K562 (cell line): Measurements from ENCODE around the gene USP2. TPM values are rescaled to one million over a fixed set of nuclear protein-coding genes. Genes with fewer than 3 reads are reported as not detected.
A peak's percentile ranks its signal among the peaks of the same experiment; 100 is the strongest.

Source experiments
- ATAC-seq: fragments of 200-7000 bp; cut with Tn5 transposase; 3 replicates; pipeline ENCODE4 v1.9.1; 2020; ENCODE audit warnings: moderate library complexity
- BruUV-seq: library from RNA; stranded (reverse); fragments of 400-500 nt; replicated peaks from 2 replicates; lab custom pipeline; 2021; lab: Mats Ljungman, UMichigan
- CTCF ChIA-PET: fragments of 300-600 bp; formaldehyde crosslinking; extraction: SDS; loops from one replicate; lab custom pipeline; 2021; ENCODE audit warnings: low intra/inter-chr PET ratio; lab: Yijun Ruan, JAX
- POLR2A ChIA-PET: fragments of 300-600, 350-650 bp; sonication (Branson Sonifier 250); formaldehyde crosslinking; extraction: SDS; loops from one replicate; lab custom pipeline; 2021; ENCODE audit warnings: antibody characterized with exemption, inconsistent platforms; lab: Yijun Ruan, JAX
- DNase-seq, 4 experiments: peaks; one replicate each; pipeline versions ENCODE4 v3.0.0 to v3.0.0-alpha.2; 2011 to 2018; ENCODE audit warnings: low spot score in 3 of 4, mixed read lengths in 3 of 4; ENCODE audit errors: extremely low read depth in 1 of 4
- FAIRE-seq: peaks from 2 replicates; lab custom pipeline; 2011; peaks lifted over from hg19 to GRCh38; lab: Jason Lieb, UNC
- H2AFZ ChIP-seq: 2 replicates; pipeline ENCODE4 v1.6.0; 2011; ENCODE audit warnings: low read depth, low read length, control low read depth, inconsistent platforms
- H3K27ac ChIP-seq: fragments of 200-600 bp; 3 replicates; pipeline ENCODE4 v1.8.0; 2011; ENCODE audit warnings: low read depth, mild to moderate bottlenecking, control low read depth, inconsistent platforms, low read length, moderate library complexity, mixed read lengths; ENCODE audit errors: extremely low read depth
- H3K27me3 ChIP-seq, 2 experiments: fragments of 300-600 bp in 1 of 2; 2 replicates in 1 of 2; 3 replicates in 1 of 2; pipeline versions ENCODE4 v1.6.0 to v1.8.0; 2011; ENCODE audit warnings: inconsistent platforms in 2 of 2, low read length in 2 of 2, mild to moderate bottlenecking in 1 of 2, mixed read lengths in 1 of 2, moderate library complexity in 1 of 2; ENCODE audit not compliant: control insufficient read depth in 2 of 2, insufficient read depth in 2 of 2
- H3K36me3 ChIP-seq: fragments of 300-600 bp; 3 replicates; pipeline ENCODE4 v1.8.0; 2011; ENCODE audit warnings: mild to moderate bottlenecking, low read length, inconsistent platforms; ENCODE audit not compliant: control insufficient read depth, insufficient read depth
- H3K4me1 ChIP-seq, 2 experiments: fragments of 200-600 bp in 1 of 2; replicated peaks in 1 of 2; 2 replicates in 1 of 2; 3 replicates in 1 of 2; pipeline versions ENCODE4 v1.5.1 to v1.8.0; 2011; ENCODE audit warnings: inconsistent platforms in 2 of 2, low read length in 2 of 2, mild to moderate bottlenecking in 1 of 2, mixed read lengths in 1 of 2, moderate library complexity in 1 of 2; ENCODE audit not compliant: control insufficient read depth in 2 of 2, insufficient read depth in 2 of 2
- H3K4me2 ChIP-seq: 2 replicates; pipeline ENCODE4 v1.6.1; 2011; ENCODE audit warnings: low read length, control low read depth, inconsistent platforms, mixed read lengths; ENCODE audit not compliant: insufficient read depth
- H3K4me3 ChIP-seq: fragments of 200-600 bp; sonication (generic), shearing (Covaris generic); 2 replicates; pipeline ENCODE4 v1.5.1; 2016; ENCODE audit warnings: control low read depth, inconsistent platforms
- H3K79me2 ChIP-seq: fragments of 200-600 bp; 3 replicates; pipeline ENCODE4 v1.8.0; 2011; ENCODE audit warnings: low read length, inconsistent platforms; ENCODE audit not compliant: control insufficient read depth, insufficient read depth
- H3K9ac ChIP-seq, 2 experiments: 2 replicates each; pipeline versions ENCODE4 v1.6.0 to v1.6.1; 2011; ENCODE audit warnings: low read depth in 2 of 2, low read length in 2 of 2, control low read depth in 1 of 2, inconsistent platforms in 1 of 2, mild to moderate bottlenecking in 1 of 2, mixed read lengths in 1 of 2; ENCODE audit not compliant: insufficient read depth in 1 of 2
- H3K9me1 ChIP-seq: one replicate; pipeline ENCODE4 v1.6.0; 2011; ENCODE audit warnings: inconsistent platforms, mild to moderate bottlenecking, low read length, moderate library complexity; ENCODE audit not compliant: control insufficient read depth, insufficient read depth
- H3K9me3 ChIP-seq: replicated peaks from 2 replicates; pipeline ENCODE4 v1.5.1; 2011; ENCODE audit warnings: low read depth, low read length, inconsistent platforms; ENCODE audit not compliant: control insufficient read depth, insufficient read depth
- H4K20me1 ChIP-seq: replicated peaks from 2 replicates; pipeline ENCODE4 v1.6.1; 2011; ENCODE audit warnings: low read length, inconsistent platforms, mixed read lengths; ENCODE audit not compliant: control insufficient read depth, insufficient read depth
- CBX5 ChIP-seq: IDR thresholded peaks from 2 replicates; pipeline ENCODE4 v1.6.1; 2014; ENCODE audit warnings: low read depth, borderline replicate concordance
- CHD1 ChIP-seq: fragments of 200-600 bp; sonication (generic); IDR thresholded peaks from one replicate; pipeline ENCODE4 v1.6.1; 2012; ENCODE audit warnings: mild to moderate bottlenecking, moderate library complexity, low read length, inconsistent platforms
- CREB3 ChIP-seq: fragments of 450-650 bp; conservative IDR thresholded peaks from 2 replicates; pipeline ENCODE4 v1.6.1; 2016; ENCODE audit warnings: missing genetic modification characterization, low read depth, mild to moderate bottlenecking, missing compliant biosample characterization, moderate library complexity
- DNMT1 ChIP-seq: fragments of 450-650 bp; IDR thresholded peaks from 2 replicates; pipeline ENCODE4 v1.6.1; 2016; ENCODE audit warnings: antibody characterized with exemption, mild to moderate bottlenecking
- ELF4 ChIP-seq: fragments of 450-650 bp; formaldehyde crosslinking; IDR thresholded peaks from 2 replicates; pipeline ENCODE4 v1.4.0; 2022; ENCODE audit warnings: missing genetic modification characterization
- FUS ChIP-seq: fragments of 200-400 bp; formaldehyde crosslinking; optimal IDR thresholded peaks from 2 replicates; pipeline ENCODE3; 2017; ENCODE audit warnings: low read depth, low read length
- HBP1 ChIP-seq: fragments of 450-650 bp; formaldehyde crosslinking; IDR thresholded peaks from 2 replicates; pipeline ENCODE4 v1.4.0; 2022; ENCODE audit warnings: missing genetic modification characterization
- JUN ChIP-seq, 2 experiments: sonication (generic) in 1 of 2; formaldehyde crosslinking in 1 of 2; IDR thresholded peaks; 2 replicates each; pipeline versions ENCODE4 v1.6.1 to v1.8.0; 2012 to 2022; ENCODE audit warnings: borderline replicate concordance in 2 of 2, mild to moderate bottlenecking in 2 of 2, improper control_type of control experiment in 1 of 2, low read depth in 1 of 2, low read length in 1 of 2, missing genetic modification reagents in 1 of 2
- MCM3 ChIP-seq: fragments of 450-650 bp; IDR thresholded peaks from 2 replicates; pipeline ENCODE4 v1.6.1; 2016
- NR0B1 ChIP-seq: fragments of 450-650 bp; IDR thresholded peaks from one replicate; pipeline ENCODE4 v1.6.1; 2018; ENCODE audit warnings: mild to moderate bottlenecking, moderate library complexity; ENCODE audit not compliant: partially characterized antibody
- POLR3G ChIP-seq: IDR thresholded peaks from 2 replicates; pipeline ENCODE4 v1.6.1; 2011; ENCODE audit not compliant: insufficient read length, insufficient replicate concordance; ENCODE audit errors: extremely low read depth
- RHOXF2B ChIP-seq: fragments of 250-450 bp; sonication (Bioruptor Pico); conservative IDR thresholded peaks from 2 replicates; pipeline ENCODE4 v1.5.1; 2021
- SMARCA4 ChIP-seq: fragments of 450-650 bp; IDR thresholded peaks from 2 replicates; pipeline ENCODE4 v1.6.1; 2016
- ZBTB26 ChIP-seq: fragments of 450-650 bp; formaldehyde crosslinking; IDR thresholded peaks from 2 replicates; pipeline ENCODE4 v1.4.0; 2022; ENCODE audit warnings: missing genetic modification characterization
- ZNF239 ChIP-seq: fragments of 250-450 bp; sonication (Bioruptor Pico); IDR thresholded peaks from 2 replicates; pipeline ENCODE4 v1.4.0; 2020; ENCODE audit warnings: mild to moderate bottlenecking
- ZNF644 ChIP-seq: fragments of 200-800 bp; sonication (Bioruptor generic); IDR thresholded peaks from 2 replicates; pipeline ENCODE4 v1.6.1; 2016; ENCODE audit warnings: low read depth, missing genetic modification characterization, missing compliant biosample characterization
- WGBS: fragments of 100-300 bp; shearing (Covaris generic); methylation state at CpG from one replicate; pipeline ENCODE4 v1.1.6; 2016; ENCODE audit warnings: low coverage, mixed read lengths; ENCODE audit not compliant: insufficient coverage; ENCODE audit errors: missing lambda C conversion rate; 5-methylcytosine and 5-hydroxymethylcytosine counted together
- in situ Hi-C: fragments of 300-500 bp; cut with MboI; formaldehyde crosslinking; loops from 4 replicates; pipeline ENCODE4 v1.15.0; 2018; ENCODE audit warnings: inconsistent platforms, mixed read lengths
- intact Hi-C: fragments of 100-400 bp; cut with micrococcal nuclease; formaldehyde crosslinking; loops from 2 replicates; pipeline ENCODE4 v1.14.2; 2022
- polyA plus RNA-seq, 8 experiments: library from polyadenylated mRNA; depleted of rRNA in 4 of 8; stranded (reverse) in 5 of 8; unstranded in 3 of 8; fragments of >200 nt; fragmentation: Nextera tagmentation in 2 of 8; fragmentation: Illumina TruSeq in 1 of 8; extraction: Ambion mirVana in 2 of 8; extraction: Trizol in 1 of 8; gene quantifications; 2 replicates each; pipeline versions ENCODE4 v1.2.1 to v1.2.3, GENCODE V29; 2011 to 2014; ENCODE audit warnings: inconsistent platforms in 1 of 8, missing spikeins in 1 of 8
- total RNA-seq, 7 experiments: library from RNA; depleted of rRNA in 6 of 7; stranded (reverse); fragments of >200 nt in 6 of 7; fragmentation: Illumina TruSeq in 2 of 7; extraction: Trizol in 2 of 7; gene quantifications; 2 replicates each; pipeline versions ENCODE4 v1.2.1 to v1.2.3, GENCODE V29; 2011 to 2021; ENCODE audit warnings: low replicate concordance in 1 of 7

Gene USP2
- total and polyA plus RNA-seq, 9 of the 15 experiments (the other 6 are each of a cell fraction or from before 2014, with no cell fraction given), result 2.8 to 16.9 (median 3.9) TPM

GRCh38 chr11:119332111-119332765, 49.3 kb downstream of the USP2 start (continued):
- TF ChIP-seq JUN (IDR thresholded peaks at IDR 0.05; ENCODE audit: borderline replicate concordance, low read depth, low read length) (no peak), JUN (CRISPR knock-in tag; IDR thresholded peaks at IDR 0.05; ENCODE audit: borderline replicate concordance) (no peak), ZNF644 (tag) (no peak)

GRCh38 chr11:119330237-119330636, 51.3 kb downstream of the USP2 start:
- Histone ChIP-seq H3K4me1 (peaks cover 0 to 7% of the 10 kb centered on the region in 2 experiments; a peak in 3 of 5 replicates), H3K36me3 (no peaks in the 10 kb centered on the region), H4K20me1 (no peaks in the 10 kb centered on the region), H3K27ac (no peak overlapping the region), H2AFZ (no peak overlapping the region), H3K9me1 (no peaks in the 10 kb centered on the region), H3K4me3 (no peak overlapping the region), H3K79me2 (peaks cover 8% of the 10 kb centered on the region), H3K4me2 (no peak overlapping the region), H3K27me3 (no peaks in the 10 kb centered on the region), H3K9me3 (no peaks in the 10 kb centered on the region), H3K9ac (no peak overlapping the region)
- POLR2A ChIA-PET, result interaction anchor here (0.6 kb wide), 1 partner anchor 235 kb away, joined by 3 read pairs; no protein-coding TSS in a partner anchor
- ATAC-seq (no peak), FAIRE-seq (no peak), DNase-seq (no peak)
- no TSS peak for BruUV-seq
- in situ Hi-C loops (no loop called here), intact Hi-C loops (no loop called here)
- CTCF ChIA-PET, result no interaction called here
- 0% methylated on average over 1 of the region's 1 CpG for WGBS
- TF ChIP-seq HBP1 (CRISPR knock-in tag) (0 out of 2 replicates have a peak, but pooled peaks have one; percentile 7), CHD1 (no peak), ELF4 (CRISPR knock-in tag) (peak; percentile 28; the same call in 1 of the 2 replicates), ZNF239 (CRISPR knock-in tag) (no peak), ZBTB26 (0 out of 2 replicates have a peak, but pooled peaks have one; percentile 40), RHOXF2B (CRISPR knock-in tag) (no peak), POLR3G (no peak), FUS (no peak), CREB3 (no peak), CBX5 (no peak), DNMT1 (no peak), MCM3 (0 out of 2 replicates have a peak, but pooled peaks have one; percentile 25), SMARCA4 (no peak), NR0B1 (no peak)
